ENCODE measurements around the gene PMPCA. TPM values are rescaled to one million over a fixed set of nuclear protein-coding genes. Genes with fewer than 3 reads are reported as not detected.

PMPCA gene
- total RNA-seq, 1 donor from 2014 or later = 94.4 TPM

- Mint-ChIP-seq H3K27ac (ENCODE audit: unreplicated experiment) (no peak overlapping the region), H3K4me1 (ENCODE audit: low read depth, unreplicated experiment) (peaks cover 28% of the 10 kb centered on the region), H3K4me3 (ENCODE audit: unreplicated experiment) (peak overlapping the region; percentile 35), H3K9me3 (ENCODE audit: unreplicated experiment) (peaks cover 2% of the 10 kb centered on the region), H3K27me3 (ENCODE audit: low read depth, unreplicated experiment) (no peaks in the 10 kb centered on the region), H3K36me3 (ENCODE audit: low read depth, unreplicated experiment) (peaks cover 7% of the 10 kb centered on the region)
- Histone ChIP-seq H4K20me1 (ENCODE audit: insufficient read depth, low read length) (peaks cover 48% of the 10 kb centered on the region), H3K4me3 (ENCODE audit: insufficient read depth, low read depth, low read length) (no peak overlapping the region), H2AFZ (ENCODE audit: low read depth, low read length) (no peak overlapping the region), H3K27ac (ENCODE audit: low read depth, low read length) (no peak overlapping the region), H3K79me2 (ENCODE audit: insufficient read depth, low read length) (peaks cover 57% of the 10 kb centered on the region), H3K36me3 (ENCODE audit: insufficient read depth, low read length) (peaks cover 4% of the 10 kb centered on the region), H3K27me3 (ENCODE audit: insufficient read depth, low read length) (no peaks in the 10 kb centered on the region), H3K9me3 (ENCODE audit: insufficient read depth, low read depth, low read length) (no peaks in the 10 kb centered on the region), H3K4me1 (ENCODE audit: insufficient read depth, low read length) (peaks cover 16% of the 10 kb centered on the region), H3K4me2 (ENCODE audit: low read length) (no peak overlapping the region), H3K9ac (ENCODE audit: low read length) (no peak overlapping the region)
- DNase-seq (ENCODE audit: low read depth) (no peak), FAIRE-seq (no peak)
- TF ChIP-seq CTCF (IDR thresholded peaks at IDR 0.05; ENCODE audit: insufficient read depth, low read depth, low read length) (no peak), EZH2 (IDR thresholded peaks at IDR 0.05; ENCODE audit: insufficient read depth, low read length) (no peak)
Measured at GRCh38 chr9:136407911-136408310, 2.5 kb upstream of the PMPCA start.

- H3K27ac ChIP-seq (ENCODE audit: low read depth, low read length) = peak overlapping the region; percentile 78
- no peaks in the 10 kb centered on the region for H3K27me3 ChIP-seq (ENCODE audit: insufficient read depth, low read length)
- peak; percentile 20 for DNase-seq (ENCODE audit: low read depth)
- Mint-ChIP-seq H3K4me3 (ENCODE audit: unreplicated experiment) (peak overlapping the region; percentile 92), H3K27ac (ENCODE audit: unreplicated experiment) (peak overlapping the region; percentile 91), H3K36me3 (ENCODE audit: low read depth, unreplicated experiment) (peaks cover 15% of the 10 kb centered on the region), H3K4me1 (ENCODE audit: low read depth, unreplicated experiment) (peaks cover 32% of the 10 kb centered on the region), H3K9me3 (ENCODE audit: unreplicated experiment) (peaks cover 2% of the 10 kb centered on the region), H3K27me3 (ENCODE audit: low read depth, unreplicated experiment) (no peaks in the 10 kb centered on the region)
- no peaks in the 10 kb centered on the region for H3K9me3 ChIP-seq (ENCODE audit: insufficient read depth, low read depth, low read length)
- peak overlapping the region; percentile 95 for H3K4me2 ChIP-seq (ENCODE audit: low read length)
- H3K79me2 ChIP-seq (ENCODE audit: insufficient read depth, low read length) = peaks cover 76% of the 10 kb centered on the region
- H3K9ac ChIP-seq (ENCODE audit: low read length) = peak overlapping the region; percentile 85
- H3K4me3 ChIP-seq (ENCODE audit: insufficient read depth, low read depth, low read length) = peak overlapping the region; percentile 82
- TF ChIP-seq CTCF (IDR thresholded peaks at IDR 0.05; ENCODE audit: insufficient read depth, low read depth, low read length) (no peak), EZH2 (IDR thresholded peaks at IDR 0.05; ENCODE audit: insufficient read depth, low read length) (no peak)
- peaks cover 14% of the 10 kb centered on the region for H3K36me3 ChIP-seq (ENCODE audit: insufficient read depth, low read length)
- peaks cover 61% of the 10 kb centered on the region for H4K20me1 ChIP-seq (ENCODE audit: insufficient read depth, low read length)
- no peak for FAIRE-seq
- H3K4me1 ChIP-seq (ENCODE audit: insufficient read depth, low read length) = peaks cover 16% of the 10 kb centered on the region
- peak overlapping the region; percentile 75 for H2AFZ ChIP-seq (ENCODE audit: low read depth, low read length)
Measured at GRCh38 chr9:136409557-136410455, 652 bp upstream of the PMPCA start.

GRCh38 chr9:136411378-136411777, 920 bp downstream of the PMPCA start:
- H3K9ac ChIP-seq (ENCODE audit: low read length) = peak overlapping the region; percentile 99
- H3K27ac ChIP-seq (ENCODE audit: low read depth, low read length) = peak overlapping the region; percentile 89
- H3K9me3 ChIP-seq (ENCODE audit: insufficient read depth, low read depth, low read length) = no peaks in the 10 kb centered on the region
- Mint-ChIP-seq H3K9me3 (ENCODE audit: unreplicated experiment) (peaks cover 2% of the 10 kb centered on the region), H3K27ac (ENCODE audit: unreplicated experiment) (peak overlapping the region; percentile 97), H3K36me3 (ENCODE audit: low read depth, unreplicated experiment) (peaks cover 18% of the 10 kb centered on the region), H3K4me1 (ENCODE audit: low read depth, unreplicated experiment) (peaks cover 32% of the 10 kb centered on the region), H3K4me3 (ENCODE audit: unreplicated experiment) (peak overlapping the region; percentile 99), H3K27me3 (ENCODE audit: low read depth, unreplicated experiment) (no peaks in the 10 kb centered on the region)
- no peaks in the 10 kb centered on the region for H3K27me3 ChIP-seq (ENCODE audit: insufficient read depth, low read length)
- peaks cover 24% of the 10 kb centered on the region for H3K36me3 ChIP-seq (ENCODE audit: insufficient read depth, low read length)
- TF ChIP-seq EZH2 (IDR thresholded peaks at IDR 0.05; ENCODE audit: insufficient read depth, low read length) (no peak), CTCF (IDR thresholded peaks at IDR 0.05; ENCODE audit: insufficient read depth, low read depth, low read length) (no peak)
- no peak overlapping the region for H2AFZ ChIP-seq (ENCODE audit: low read depth, low read length)
- FAIRE-seq = no peak
- peak overlapping the region; percentile 91 for H3K4me3 ChIP-seq (ENCODE audit: insufficient read depth, low read depth, low read length)
- peaks cover 63% of the 10 kb centered on the region for H4K20me1 ChIP-seq (ENCODE audit: insufficient read depth, low read length)
- no peak for DNase-seq (ENCODE audit: low read depth)
- H3K79me2 ChIP-seq (ENCODE audit: insufficient read depth, low read length) = peaks cover 88% of the 10 kb centered on the region
- H3K4me2 ChIP-seq (ENCODE audit: low read length) = peak overlapping the region; percentile 97
- H3K4me1 ChIP-seq (ENCODE audit: insufficient read depth, low read length) = peaks cover 16% of the 10 kb centered on the region

All from astrocyte (in vitro differentiated cells and primary cell).